Subcutaneous abdominal adipose tissue (tissue), 5 donors: Measurements from ENCODE around the gene GSG1L2.

Experiments
- H3K27ac ChIP-seq: one replicate; pipeline ENCODE4 v1.7.0; 2013; ENCODE audit warnings: low read depth, mild to moderate bottlenecking, inconsistent platforms, low read length, moderate library complexity
- H3K27me3 ChIP-seq, 5 donors: one replicate each; pipeline ENCODE4 v1.7.0; 2013; ENCODE audit warnings: low read length in 5 of 5, inconsistent platforms in 1 of 5; ENCODE audit not compliant: control insufficient read depth in 5 of 5, insufficient read depth in 4 of 5
- H3K36me3 ChIP-seq, 5 donors: one replicate each; pipeline ENCODE4 v1.7.0; 2013; ENCODE audit warnings: low read length in 5 of 5; ENCODE audit not compliant: control insufficient read depth in 5 of 5, insufficient read depth in 5 of 5
- H3K4me1 ChIP-seq, 5 donors: one replicate each; pipeline ENCODE4 v1.7.0; 2013; ENCODE audit warnings: low read length in 5 of 5, mild to moderate bottlenecking in 3 of 5, moderate library complexity in 1 of 5; ENCODE audit not compliant: control insufficient read depth in 5 of 5, insufficient read depth in 5 of 5
- H3K4me3 ChIP-seq, 5 donors: one replicate each; pipeline ENCODE4 v1.7.0; 2013; ENCODE audit warnings: low read length in 5 of 5, low read depth in 1 of 5
- H3K9ac ChIP-seq, 5 donors: one replicate each; pipeline ENCODE4 v1.7.0; 2013; ENCODE audit warnings: low read length in 5 of 5, mild to moderate bottlenecking in 4 of 5, moderate library complexity in 3 of 5
- H3K9me3 ChIP-seq, 5 donors: one replicate each; pipeline ENCODE4 v1.7.0; 2013; ENCODE audit warnings: low read length in 5 of 5; ENCODE audit not compliant: control insufficient read depth in 5 of 5
- donor health status: healthy.
- donor health status: healthy.
- donor health status: healthy.
- donor health status: healthy.
- donor health status: healthy.

Gene GSG1L2

GRCh38 chr17:9755083-9755482, 66.8 kb downstream of the GSG1L2 start:
- no peak overlapping the region for H3K4me3 ChIP-seq
- peaks cover 0 to 9% (median 8%) of the 10 kb centered on the region in 5 donors for H3K4me1 ChIP-seq
- no peaks in the 10 kb centered on the region for H3K36me3 ChIP-seq
- peaks cover 0 to 5% (median 0%) of the 10 kb centered on the region in 5 donors for H3K9me3 ChIP-seq
- H3K27me3 ChIP-seq = peaks cover 0 to 2% (median 0%) of the 10 kb centered on the region in 5 donors
- no peak overlapping the region for H3K27ac ChIP-seq
- H3K9ac ChIP-seq = no peak overlapping the region
